Measurements from ENCODE around the gene ETV2. TPM values are rescaled to one million over a fixed set of nuclear protein-coding genes. Genes with fewer than 3 reads are reported as not detected.

Gene ETV2
- total RNA-seq (2012; rRNA removed) (0.28 TPM in 1 of 2 replicates, not detected in the other), polyA plus RNA-seq (2012; rRNA removed) (1.2 and 1.4 TPM in 2 replicates), Bru-seq, nascent RNA (percentile 15 among the genes with signal in this experiment), BruChase-seq, experiment 1, labeled RNA remaining after a 6-hour chase (not detected), BruChase-seq, experiment 2, labeled RNA remaining after a 2-hour chase (not detected)
- 1.2 and 1.8 TPM in 2 replicates for polyA plus RNA-seq (2012; cell fraction: cytosol; rRNA removed)
- polyA plus RNA-seq (2012; cell fraction: nucleus; rRNA removed; ENCODE audit: low replicate concordance), result 0.64 and 1.3 TPM in 2 replicates
- long read RNA-seq, partial matches to known transcripts, result 0 of 2 reads
- long read RNA-seq, other reads (novel, unspliced or antisense), result 1 of 2 reads

DNA sequence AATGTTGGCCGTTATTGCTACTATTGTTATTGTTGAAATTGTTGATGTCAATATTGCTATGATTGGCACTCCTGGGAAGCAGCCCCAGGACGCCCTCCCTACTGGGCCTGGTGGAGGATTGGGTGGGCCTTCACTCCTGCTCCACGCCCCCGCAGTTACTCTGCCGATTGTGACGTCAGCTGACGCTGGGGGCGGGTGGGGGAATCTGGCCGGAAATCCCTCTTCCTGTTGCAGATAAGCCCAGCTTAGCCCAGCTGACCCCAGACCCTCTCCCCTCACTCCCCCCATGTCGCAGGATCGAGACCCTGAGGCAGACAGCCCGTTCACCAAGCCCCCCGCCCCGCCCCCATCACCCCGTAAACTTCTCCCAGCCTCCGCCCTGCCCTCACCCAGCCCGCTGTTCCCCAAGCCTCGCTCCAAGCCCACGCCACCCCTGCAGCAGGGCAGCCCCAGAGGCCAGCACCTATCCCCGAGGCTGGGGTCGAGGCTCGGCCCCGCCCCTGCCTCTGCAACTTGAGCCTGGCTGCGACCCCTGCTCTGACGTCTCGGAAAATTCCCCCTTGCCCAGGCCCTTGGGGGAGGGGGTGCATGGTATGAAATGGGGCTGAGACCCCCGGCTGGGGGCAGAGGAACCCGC, at the start of gene ETV2:
ETV2 (plus strand) TSS at position 231 of the 637 bp plus-strand sequence. CDS start 716 bp downstream, outside the sequence.
- in situ Hi-C loops (cut with MboI; ENCODE audit: low sequenced_read_pairs), result no loop called here
- POLR2A ChIA-PET (ENCODE audit: unreplicated experiment), result interaction anchor here (0.6 kb wide), 1 partner anchor 18 kb away, joined by 5 read pairs; no protein-coding TSS in a partner anchor
- Histone ChIP-seq H3K27ac (ENCODE audit: insufficient read depth, low read length) (no peak within 1 kb of the TSS; the same call in 1 of the 2 replicates), H2AK5ac (ENCODE audit: low read depth, low read length) (peak within 1 kb of the TSS; percentile 69), H2BK20ac (ENCODE audit: low read depth, low read length) (peak within 1 kb of the TSS; percentile 25; the same call in 1 of the 2 replicates), H3K23ac (ENCODE audit: low read depth, low read length) (no peak within 1 kb of the TSS), H3K56ac (ENCODE audit: extremely low read depth, insufficient read depth, low read length) (no peak within 1 kb of the TSS), H3K9me1 (ENCODE audit: insufficient read depth, low read length) (peaks cover 23% of the 10 kb centered on the region), H3K14ac (replicated peaks; ENCODE audit: low read depth, low read length) (peak within 1 kb of the TSS; percentile 15; the same call in 1 of the 2 replicates), H3K9ac (ENCODE audit: low read depth, low read length) (no peak within 1 kb of the TSS), H2AFZ (replicated peaks; ENCODE audit: low read length, poor library complexity) (peak within 1 kb of the TSS; percentile 88), H2BK5ac (ENCODE audit: low read depth, low read length, poor library complexity, severe bottlenecking) (peak within 1 kb of the TSS; percentile 27), H2AK9ac (replicated peaks; ENCODE audit: low read depth, low read length, poor library complexity) (peak within 1 kb of the TSS; percentile 90), H4K91ac (ENCODE audit: insufficient read depth, low read depth, low read length) (peak within 1 kb of the TSS; percentile 32; the same call in 1 of the 2 replicates), H4K20me1 (ENCODE audit: insufficient read depth, low read length) (peaks cover 5% of the 10 kb centered on the region), H3K4me2 (ENCODE audit: low read depth, low read length) (peak within 1 kb of the TSS; percentile 52), H3K4me3 (ENCODE audit: insufficient read depth, low read depth, low read length) (no peak within 1 kb of the TSS), H3K4me1 (ENCODE audit: control insufficient read depth, insufficient read depth, low read length) (peaks cover 9% of the 10 kb centered on the region), H3K27me3 (ENCODE audit: control insufficient read depth, insufficient read depth, low read length) (no peaks in the 10 kb centered on the region), H3K4ac (ENCODE audit: low read depth, low read length) (peak within 1 kb of the TSS; percentile 24; the same call in 1 of the 2 replicates), H4K8ac (ENCODE audit: low read depth in 2 of 2, low read length in 2 of 2) (peak within 1 kb of the TSS; percentile 23 to 47; a peak in 3 of 4 replicates), H4K5ac (ENCODE audit: low read depth, low read length) (peak within 1 kb of the TSS; percentile 61), H3K9me3 (ENCODE audit: control insufficient read depth, insufficient read depth, low read length) (no peaks in the 10 kb centered on the region), H2BK15ac (ENCODE audit: low read depth, low read length) (no peak within 1 kb of the TSS), H3K18ac (ENCODE audit: low read depth, low read length) (no peak within 1 kb of the TSS), H3K36me3 (ENCODE audit: control insufficient read depth, insufficient read depth, low read length) (peaks cover 15% of the 10 kb centered on the region), H2BK120ac (ENCODE audit: low read depth, low read length) (no peak within 1 kb of the TSS; the same call in 1 of the 2 replicates), H3K79me1 (ENCODE audit: low read depth in 1 of 2, low read length in 2 of 2) (peaks cover 0 to 5% of the 10 kb centered on the region in 2 experiments; a peak in 1 of 4 replicates)
- WGBS, 2 experiments (ENCODE audit: extremely low coverage in 2 of 2, insufficient read length in 1 of 2), result 8% methylated on average over 2 of the region's 28 CpGs; no CpG with 5 or more reads in 1 of the 2 experiments
- dilution Hi-C loops (cut with HindIII; ENCODE audit: low sequenced_read_pairs, unreplicated experiment), result no loop called here
- TF ChIP-seq RAD21 (IDR thresholded peaks at IDR 0.05; ENCODE audit: low read length) (no peak), SMC3 (IDR thresholded peaks at IDR 0.05; ENCODE audit: low read depth, low read length) (no peak), CEBPB (IDR thresholded peaks at IDR 0.05; ENCODE audit: low read depth, low read length) (no peak), MAZ (IDR thresholded peaks at IDR 0.05; ENCODE audit: borderline replicate concordance, low read depth, low read length) (no peak), CHD1 (IDR thresholded peaks at IDR 0.05; ENCODE audit: low read depth, low read length) (no peak), BHLHE40 (IDR thresholded peaks at IDR 0.05; ENCODE audit: low read depth, low read length) (no peak), RFX5 (IDR thresholded peaks at IDR 0.05; ENCODE audit: low read depth, low read length) (no peak), USF2 (IDR thresholded peaks at IDR 0.05; ENCODE audit: low read depth, low read length) (no peak), MXI1 (IDR thresholded peaks at IDR 0.05; ENCODE audit: borderline replicate concordance, low read depth, low read length) (no peak)
- ATAC-seq (ENCODE audit: low read depth) (no peak), DNase-seq (peak; percentile 42)
- intact Hi-C loops (cut with micrococcal nuclease), result no loop called here
- no TSS peak for BruUV-seq (replicated peaks)
- CTCF ChIA-PET, result no interaction called here
